Suprapubic skin (tissue), 4 donors: ENCODE measurements around the gene ADAMTS2. TPM values are rescaled to one million over a fixed set of nuclear protein-coding genes. Genes with fewer than 3 reads are reported as not detected.

Experiments
- DNase-seq, 2 donors: peaks; one replicate each; pipeline ENCODE4 v3.0.0-alpha.2; 2019; ENCODE audit warnings: low spot score in 2 of 2
- H3K27ac ChIP-seq: fragments of 200-600 bp; sonication (generic); one replicate; pipeline ENCODE4 v1.5.1; 2019
- H3K27me3 ChIP-seq: fragments of 200-600 bp; sonication (generic); one replicate; pipeline ENCODE4 v1.5.1; 2019
- H3K36me3 ChIP-seq: fragments of 200-600 bp; sonication (generic); one replicate; pipeline ENCODE4 v1.5.1; 2019
- H3K4me1 ChIP-seq: fragments of 200-600 bp; sonication (generic); one replicate; pipeline ENCODE4 v1.5.1; 2019
- H3K4me3 ChIP-seq: fragments of 200-600 bp; sonication (generic); one replicate; pipeline ENCODE4 v1.5.1; 2019; ENCODE audit warnings: mild to moderate bottlenecking
- H3K9me3 ChIP-seq: fragments of 200-600 bp; sonication (generic); one replicate; pipeline ENCODE4 v1.5.1; 2019
- EP300 ChIP-seq: sonication (generic); formaldehyde crosslinking; IDR thresholded peaks from one replicate; pipeline ENCODE4 v1.6.1; 2017; ENCODE audit warnings: antibody characterized with exemption
- POLR2A ChIP-seq, 2 donors: fragments of 450-650 bp; IDR thresholded peaks; one replicate each; pipeline ENCODE4 v1.6.1; 2017; ENCODE audit warnings: antibody characterized with exemption in 2 of 2, mild to moderate bottlenecking in 2 of 2, moderate library complexity in 2 of 2
- POLR2AphosphoS5 ChIP-seq, 3 donors: sonication (generic); formaldehyde crosslinking; IDR thresholded peaks; one replicate each; pipeline ENCODE4 v1.6.1; 2017; ENCODE audit warnings: antibody characterized with exemption in 3 of 3
- WGBS: methylation state at CpG from one replicate; pipeline ENCODE4 v1.1.5; 2018; 5-methylcytosine and 5-hydroxymethylcytosine counted together
- total RNA-seq, 4 donors: library from RNA; depleted of rRNA; stranded (reverse); fragments of >200 nt; gene quantifications; one replicate each; pipeline ENCODE4 v1.1.0, GENCODE V29; 2016
- TF ChIP-seq, protein P1 (sequence below), 2 donors: fragments of 200-600 bp in 1 of 2; fragments of 450-650 bp in 1 of 2; sonication (generic) in 1 of 2; IDR thresholded peaks; one replicate each; pipeline ENCODE4 v1.5.1; 2016 to 2019; ENCODE audit warnings: antibody characterized with exemption in 2 of 2, mild to moderate bottlenecking in 1 of 2, moderate library complexity in 1 of 2

ADAMTS2 gene
- total RNA-seq, 4 donors from 2014 or later = 3.1 to 5.5 (median 4.3) TPM

- WGBS = 71% methylated on average over 14 of the region's 21 CpGs
- no peak overlapping the region for H3K27ac ChIP-seq
- H3K27me3 ChIP-seq = peaks cover 13% of the 10 kb centered on the region
- H3K36me3 ChIP-seq = no peaks in the 10 kb centered on the region
- DNase-seq = peak; percentile 56 to 70
- H3K4me1 ChIP-seq = peaks cover 29% of the 10 kb centered on the region
- TF ChIP-seq, protein P1, sequence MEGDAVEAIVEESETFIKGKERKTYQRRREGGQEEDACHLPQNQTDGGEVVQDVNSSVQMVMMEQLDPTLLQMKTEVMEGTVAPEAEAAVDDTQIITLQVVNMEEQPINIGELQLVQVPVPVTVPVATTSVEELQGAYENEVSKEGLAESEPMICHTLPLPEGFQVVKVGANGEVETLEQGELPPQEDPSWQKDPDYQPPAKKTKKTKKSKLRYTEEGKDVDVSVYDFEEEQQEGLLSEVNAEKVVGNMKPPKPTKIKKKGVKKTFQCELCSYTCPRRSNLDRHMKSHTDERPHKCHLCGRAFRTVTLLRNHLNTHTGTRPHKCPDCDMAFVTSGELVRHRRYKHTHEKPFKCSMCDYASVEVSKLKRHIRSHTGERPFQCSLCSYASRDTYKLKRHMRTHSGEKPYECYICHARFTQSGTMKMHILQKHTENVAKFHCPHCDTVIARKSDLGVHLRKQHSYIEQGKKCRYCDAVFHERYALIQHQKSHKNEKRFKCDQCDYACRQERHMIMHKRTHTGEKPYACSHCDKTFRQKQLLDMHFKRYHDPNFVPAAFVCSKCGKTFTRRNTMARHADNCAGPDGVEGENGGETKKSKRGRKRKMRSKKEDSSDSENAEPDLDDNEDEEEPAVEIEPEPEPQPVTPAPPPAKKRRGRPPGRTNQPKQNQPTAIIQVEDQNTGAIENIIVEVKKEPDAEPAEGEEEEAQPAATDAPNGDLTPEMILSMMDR (IDR thresholded peaks at IDR 0.05) = no peak
- no peak for TF ChIP-seq EP300
- TF ChIP-seq POLR2AphosphoS5 (IDR thresholded peaks at IDR 0.05) = no peak
- TF ChIP-seq POLR2A (IDR thresholded peaks at IDR 0.05) = no peak
- no peak overlapping the region for H3K4me3 ChIP-seq
- no peaks in the 10 kb centered on the region for H3K9me3 ChIP-seq
Observed at GRCh38 chr5:179261301-179262125, 83.7 kb downstream of the ADAMTS2 start.

GRCh38 chr5:179260324-179261070, 84.8 kb downstream of the ADAMTS2 start:
- TF ChIP-seq EP300 (no peak), POLR2A (IDR thresholded peaks at IDR 0.05) (no peak), POLR2AphosphoS5 (IDR thresholded peaks at IDR 0.05) (no peak)
- TF ChIP-seq, protein P1 (IDR thresholded peaks at IDR 0.05) = no peak
- peaks cover 22% of the 10 kb centered on the region for H3K4me1 ChIP-seq
- no peak overlapping the region for H3K27ac ChIP-seq
- DNase-seq = peak; percentile 42 to 76
- no peaks in the 10 kb centered on the region for H3K36me3 ChIP-seq
- H3K9me3 ChIP-seq = no peaks in the 10 kb centered on the region
- H3K4me3 ChIP-seq = no peak overlapping the region
- H3K27me3 ChIP-seq = peaks cover 12% of the 10 kb centered on the region
- 90% methylated on average over 27 of the region's 27 CpGs for WGBS

DNA sequence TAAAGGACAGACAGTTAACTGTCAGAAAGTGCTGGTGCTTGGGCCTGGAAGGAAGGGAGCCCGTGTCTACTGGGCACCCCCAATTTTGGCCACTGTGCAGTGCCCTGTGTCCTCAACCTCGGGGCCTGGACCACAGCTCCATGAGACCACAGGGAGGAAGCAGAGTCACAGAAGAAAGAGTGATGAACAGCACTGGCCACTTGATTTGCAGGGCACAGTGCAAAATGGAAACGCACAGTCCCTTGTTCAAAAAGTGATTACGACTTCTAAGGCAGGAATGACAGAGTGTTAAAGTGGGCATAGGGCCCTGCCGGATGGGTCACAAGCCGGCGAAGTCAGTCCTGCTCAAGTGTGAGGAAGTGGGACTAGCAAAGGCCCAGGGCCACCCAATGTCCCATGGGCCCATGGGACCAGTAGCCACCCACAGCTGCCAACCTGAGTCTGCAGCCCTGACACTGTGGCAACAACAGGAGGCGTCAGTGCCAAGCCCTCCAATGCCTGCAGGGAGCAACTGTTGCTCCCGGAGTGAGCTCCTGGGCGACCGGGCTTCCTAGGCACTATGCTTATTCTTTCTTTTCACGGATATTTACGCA, 85.4 kb downstream of the ADAMTS2 start:
- Histone ChIP-seq H3K9me3 (no peaks in the 10 kb centered on the region), H3K27me3 (peaks cover 6% of the 10 kb centered on the region), H3K27ac (no peak overlapping the region), H3K4me3 (no peak overlapping the region), H3K36me3 (no peaks in the 10 kb centered on the region), H3K4me1 (peaks cover 15% of the 10 kb centered on the region)
- 80% methylated on average over 11 of the region's 13 CpGs for WGBS
- TF ChIP-seq, protein P1 (IDR thresholded peaks at IDR 0.05) = no peak
- TF ChIP-seq POLR2AphosphoS5 (IDR thresholded peaks at IDR 0.05) = no peak
- no peak for TF ChIP-seq POLR2A (IDR thresholded peaks at IDR 0.05)
- TF ChIP-seq EP300 = no peak
- peak in 1 of 2 donors; percentile 34 for DNase-seq

GRCh38 chr5:179258922-179259730, 86.1 kb downstream of the ADAMTS2 start:
- Histone ChIP-seq H3K9me3 (no peaks in the 10 kb centered on the region), H3K27ac (no peak overlapping the region), H3K36me3 (no peaks in the 10 kb centered on the region), H3K4me3 (no peak overlapping the region), H3K4me1 (peaks cover 13% of the 10 kb centered on the region), H3K27me3 (no peaks in the 10 kb centered on the region)
- TF ChIP-seq EP300 = no peak
- no peak for TF ChIP-seq POLR2AphosphoS5 (IDR thresholded peaks at IDR 0.05)
- TF ChIP-seq, protein P1 (IDR thresholded peaks at IDR 0.05) = no peak
- no peak for TF ChIP-seq POLR2A (IDR thresholded peaks at IDR 0.05)
- peak; percentile 53 to 73 for DNase-seq
- WGBS = 85% methylated on average over 25 of the region's 26 CpGs
